Right lobe of liver (tissue), 6 donors: ENCODE measurements around the gene BLOC1S4. TPM values are rescaled to one million over a fixed set of nuclear protein-coding genes. Genes with fewer than 3 reads are reported as not detected.

Source experiments
- ATAC-seq, 4 donors: fragments of 200-7000 bp; cut with Tn5 transposase; one replicate each; pipeline ENCODE4 v1.9.1; 2020; ENCODE audit warnings: mild to moderate bottlenecking in 4 of 4, moderate library complexity in 4 of 4
- DNase-seq, 3 donors: peaks; one replicate each; pipeline ENCODE4 v3.0.0-alpha.2; 2020
- H3K27ac ChIP-seq, 3 donors: fragments of 200-600 bp; one replicate each; pipeline ENCODE4 v1.8.0; 2022
- H3K27me3 ChIP-seq, 2 donors: fragments of 200-600 bp; one replicate each; pipeline ENCODE4 v1.8.0; 2022
- H3K36me3 ChIP-seq, 4 donors: fragments of 200-600 bp; sonication (generic) in 1 of 4; one replicate each; pipeline versions ENCODE4 v1.5.1 to v1.8.0; 2017 to 2022; ENCODE audit warnings: control low read depth in 1 of 4
- H3K4me1 ChIP-seq, 4 donors: fragments of 200-600 bp; sonication (generic) in 1 of 4; one replicate each; pipeline versions ENCODE4 v1.5.1 to v1.8.0; 2017 to 2022; ENCODE audit warnings: control low read depth in 1 of 4
- H3K4me3 ChIP-seq, 3 donors: fragments of 200-600 bp; one replicate each; pipeline ENCODE4 v1.8.0; 2022
- H3K9me3 ChIP-seq, 4 donors: fragments of 200-600 bp; sonication (generic) in 1 of 4; one replicate each; pipeline versions ENCODE4 v1.5.1 to v1.8.0; 2017 to 2022; ENCODE audit warnings: control low read depth in 1 of 4
- POLR2A ChIP-seq: fragments of 450-650 bp; IDR thresholded peaks from one replicate; pipeline ENCODE4 v1.6.1; 2017; ENCODE audit warnings: antibody characterized with exemption, mild to moderate bottlenecking
- WGBS: methylation state at CpG from one replicate; pipeline ENCODE4 v1.1.6; 2018; ENCODE audit warnings: low coverage, low lambda C conversion rate; ENCODE audit not compliant: insufficient coverage; ENCODE audit errors: missing lambda C conversion rate; 5-methylcytosine and 5-hydroxymethylcytosine counted together
- intact Hi-C, 2 donors: fragments of 100-400 bp; cut with DNase I; formaldehyde crosslinking; loops; one replicate each; pipeline versions ENCODE4 v1.11.2 to v1.14.1; 2022
- total RNA-seq, 6 experiments: library from RNA; depleted of rRNA in 2 of 6; stranded (reverse); fragments of >200 nt in 2 of 6; fragmentation: NEBNext Ultra II Directional in 3 of 6; extraction: Animal tissue kit (Norgen Biotek cat#: 25700) in 3 of 6; gene quantifications; one replicate each; pipeline versions ENCODE4 v1.1.0 to v1.2.4, GENCODE V29; 2016 to 2023
- TF ChIP-seq, protein P1 (sequence below), 4 donors: fragments of 200-600 bp in 3 of 4; fragments of 450-650 bp in 1 of 4; IDR thresholded peaks; one replicate each; pipeline versions ENCODE4 v1.5.1 to v1.8.0; 2016 to 2022; ENCODE audit warnings: antibody characterized with exemption in 4 of 4, mild to moderate bottlenecking in 2 of 4
- donor health status: DM: no; HTN: yes; CAD: no.
- donor health status: DM: no; HTN: no; CAD: no.
- donor health status: DM: no; HTN: no; CAD: no.
- donor health status: DM: no; HTN: yes; CAD: no.
- donor health status: DM: no; HTN: yes; CAD: no.

BLOC1S4 gene
- total RNA-seq, 6 experiments from 2014 or later, result 3.0 to 9.9 (median 6.6) TPM

DNA sequence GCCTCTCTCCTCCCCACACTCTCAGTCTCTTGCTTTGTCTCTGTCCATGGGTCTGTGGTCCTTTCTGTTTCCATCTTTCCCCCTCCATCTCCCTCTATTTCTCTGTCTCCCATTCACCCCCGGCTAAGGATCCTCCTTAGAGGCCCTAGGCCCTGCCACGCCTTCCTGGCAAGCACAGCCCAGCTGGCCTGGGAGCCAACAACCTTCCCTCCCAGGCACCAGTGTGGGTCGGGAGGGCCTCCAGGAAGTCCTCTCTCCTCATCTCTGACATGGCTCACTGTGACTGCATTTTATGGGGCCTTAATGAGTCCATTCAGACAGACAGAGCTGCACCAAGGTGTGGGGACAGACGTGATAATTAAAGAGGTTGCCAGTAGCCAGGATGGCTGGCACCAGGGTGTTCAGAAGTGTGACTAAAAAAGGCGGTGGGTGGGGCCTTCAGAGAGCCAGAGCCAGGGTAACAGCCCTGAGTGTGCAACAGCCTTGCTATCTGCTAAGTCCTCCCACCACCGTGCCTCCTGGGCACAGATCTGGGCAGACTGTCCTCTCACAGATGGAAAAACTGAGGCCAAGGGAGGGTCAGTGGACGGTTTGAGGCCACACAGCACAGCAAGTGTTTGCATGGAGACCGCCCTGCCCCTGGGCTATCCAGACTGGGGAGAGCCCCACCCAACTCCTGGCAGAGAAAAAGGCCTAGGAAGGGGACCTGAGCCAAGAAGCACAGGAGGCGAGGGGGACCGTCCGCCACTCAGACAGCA is 31.5 kb downstream of the BLOC1S4 start:
- peaks cover 0 to 57% (median 29%) of the 10 kb centered on the region in 4 donors for H3K4me1 ChIP-seq
- H3K4me3 ChIP-seq, result no peak overlapping the region
- no peaks in the 10 kb centered on the region for H3K27me3 ChIP-seq
- intact Hi-C loops, result no loop called here
- peak overlapping the region in 2 of 3 donors; percentile 39 to 66 for H3K27ac ChIP-seq
- DNase-seq (peak; percentile 68 to 82 (median 79)), ATAC-seq (peak; percentile 36 to 50 (median 42))
- WGBS, result 13% methylated on average over 4 of the region's 11 CpGs
- TF ChIP-seq, protein P1, sequence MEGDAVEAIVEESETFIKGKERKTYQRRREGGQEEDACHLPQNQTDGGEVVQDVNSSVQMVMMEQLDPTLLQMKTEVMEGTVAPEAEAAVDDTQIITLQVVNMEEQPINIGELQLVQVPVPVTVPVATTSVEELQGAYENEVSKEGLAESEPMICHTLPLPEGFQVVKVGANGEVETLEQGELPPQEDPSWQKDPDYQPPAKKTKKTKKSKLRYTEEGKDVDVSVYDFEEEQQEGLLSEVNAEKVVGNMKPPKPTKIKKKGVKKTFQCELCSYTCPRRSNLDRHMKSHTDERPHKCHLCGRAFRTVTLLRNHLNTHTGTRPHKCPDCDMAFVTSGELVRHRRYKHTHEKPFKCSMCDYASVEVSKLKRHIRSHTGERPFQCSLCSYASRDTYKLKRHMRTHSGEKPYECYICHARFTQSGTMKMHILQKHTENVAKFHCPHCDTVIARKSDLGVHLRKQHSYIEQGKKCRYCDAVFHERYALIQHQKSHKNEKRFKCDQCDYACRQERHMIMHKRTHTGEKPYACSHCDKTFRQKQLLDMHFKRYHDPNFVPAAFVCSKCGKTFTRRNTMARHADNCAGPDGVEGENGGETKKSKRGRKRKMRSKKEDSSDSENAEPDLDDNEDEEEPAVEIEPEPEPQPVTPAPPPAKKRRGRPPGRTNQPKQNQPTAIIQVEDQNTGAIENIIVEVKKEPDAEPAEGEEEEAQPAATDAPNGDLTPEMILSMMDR (IDR thresholded peaks at IDR 0.05), result no peak
- no peak for TF ChIP-seq POLR2A
- H3K9me3 ChIP-seq, result no peaks in the 10 kb centered on the region
- H3K36me3 ChIP-seq, result no peaks in the 10 kb centered on the region

DNA sequence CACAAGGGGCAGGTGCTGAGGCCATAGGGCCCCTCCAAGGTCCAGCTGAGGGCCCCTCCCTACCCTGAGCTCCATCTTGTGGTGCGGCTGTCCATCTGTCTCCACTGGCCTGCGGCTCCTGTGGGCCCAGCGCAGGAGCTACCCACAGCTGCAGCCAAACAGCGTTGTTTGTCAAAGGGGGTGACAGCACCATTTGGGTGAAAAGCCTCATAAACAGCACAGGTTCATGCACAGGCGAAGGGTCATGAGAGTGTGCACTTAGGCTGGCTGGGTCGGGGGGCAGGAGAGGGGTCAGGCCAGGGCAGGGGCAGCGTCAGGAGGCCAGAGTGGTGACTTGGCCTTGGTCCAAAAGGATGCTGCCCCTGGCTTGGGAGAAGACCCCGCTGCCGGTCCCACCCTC is 32.3 kb downstream of the BLOC1S4 start:
- Histone ChIP-seq H3K4me1 (peaks cover 0 to 63% (median 32%) of the 10 kb centered on the region in 4 donors), H3K4me3 (no peak overlapping the region), H3K27ac (peak overlapping the region in 2 of 3 donors; percentile 66 to 72), H3K9me3 (no peaks in the 10 kb centered on the region), H3K36me3 (no peaks in the 10 kb centered on the region), H3K27me3 (no peaks in the 10 kb centered on the region)
- intact Hi-C loops, result no loop called here
- no peak for TF ChIP-seq POLR2A
- TF ChIP-seq, protein P1 (IDR thresholded peaks at IDR 0.05), result no peak
- 100% methylated on average over 3 of the region's 9 CpGs for WGBS
- DNase-seq (peak in 2 of 3 donors; percentile 13 to 54), ATAC-seq (no peak)

DNA sequence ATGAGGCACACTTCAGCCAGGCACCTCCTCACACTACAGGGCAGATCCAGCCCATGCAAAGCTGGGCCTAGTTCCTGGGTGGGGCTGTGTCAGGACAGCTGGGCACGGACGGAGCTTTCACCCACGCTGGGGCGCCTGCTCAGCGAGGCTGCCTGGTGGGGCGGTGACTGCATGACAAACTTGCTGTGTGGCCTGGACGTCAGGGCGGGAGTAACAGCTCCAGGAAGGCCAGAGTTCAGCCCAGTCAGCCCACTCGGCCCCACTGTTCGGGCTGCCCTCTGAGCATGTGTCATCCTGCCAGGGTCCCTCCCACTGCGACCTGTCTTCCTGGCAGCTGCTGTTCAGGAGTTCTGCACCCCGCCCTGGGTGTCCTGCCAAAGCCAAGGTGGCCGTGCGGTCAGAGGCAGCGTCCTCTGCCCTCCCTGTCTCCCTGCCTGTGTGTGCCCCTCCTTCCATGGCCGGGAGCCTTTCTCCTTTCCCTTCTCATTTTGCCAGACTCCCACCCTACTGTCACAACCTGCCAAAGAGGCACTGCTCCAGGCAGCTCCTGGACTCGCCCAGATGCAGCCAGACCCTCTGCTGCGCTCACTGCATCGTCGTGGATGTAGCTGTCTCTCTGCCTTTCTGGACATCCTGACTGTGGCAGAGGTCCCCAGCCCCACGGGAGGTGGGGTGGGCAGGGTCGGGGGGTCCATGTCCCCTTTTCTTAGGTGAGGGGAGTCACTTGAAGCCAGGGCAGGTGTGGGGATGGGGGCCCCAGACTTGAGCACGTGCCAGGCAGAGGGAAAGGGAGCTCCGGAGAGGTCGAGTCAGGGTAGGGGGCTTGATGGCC is 33.6 kb downstream of the BLOC1S4 start:
- peak overlapping the region; percentile 59 to 89 (median 75) for H3K27ac ChIP-seq

More for the DNA sequence above, 33.6 kb downstream of the BLOC1S4 start:
- Histone ChIP-seq H3K27me3 (no peaks in the 10 kb centered on the region), H3K9me3 (no peaks in the 10 kb centered on the region), H3K36me3 (no peaks in the 10 kb centered on the region), H3K4me1 (peaks cover 0 to 76% (median 36%) of the 10 kb centered on the region in 4 donors), H3K4me3 (peak overlapping the region in 2 of 3 donors; percentile 30 to 37)
- DNase-seq (peak; percentile 93 to 98 (median 98)), ATAC-seq (peak; percentile 68 to 85 (median 78))
- intact Hi-C loops, result no loop called here
- WGBS, result 22% methylated on average over 4 of the region's 25 CpGs
- TF ChIP-seq, protein P1 (IDR thresholded peaks at IDR 0.05), result no peak
- TF ChIP-seq POLR2A, result peak; percentile 79
